ENCODE data around the gene XRCC1. TPM values are rescaled to one million over a fixed set of nuclear protein-coding genes. Genes with fewer than 3 reads are reported as not detected.
"Not testable (repeated sequence)": the region's sequence is repeated elsewhere in the genome, so short reads cannot be mapped to it uniquely, and the experiment has no call there.

XRCC1 gene
- polyA plus RNA-seq, 3 donors = 13.1 to 23.0 (median 19.3) TPM

DNA sequence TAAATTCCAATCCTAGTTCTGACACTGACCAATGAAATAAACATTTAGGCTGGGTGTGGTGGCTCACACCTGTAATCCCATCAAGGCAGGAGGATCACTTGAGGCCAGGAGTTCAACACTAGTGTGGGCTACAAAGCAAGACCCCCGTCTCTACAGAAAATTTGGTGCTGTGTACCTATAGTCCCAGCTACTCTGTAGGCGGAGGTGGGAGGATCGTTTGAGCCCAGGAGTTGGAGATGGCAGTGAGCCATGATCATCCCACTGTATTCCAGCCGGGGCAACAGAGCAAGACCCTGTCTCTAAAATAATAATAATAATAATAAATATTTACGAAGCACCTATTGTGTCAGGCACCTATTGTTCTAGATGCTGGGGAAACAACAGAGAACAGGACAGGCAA is 13.9 kb upstream of the XRCC1 start:
- no peak overlapping the region for H3K27ac ChIP-seq (ENCODE audit: low read depth in 1 of 2, low read length in 2 of 2)
- 100% methylated on average over 1 of the region's 5 CpGs for WGBS (ENCODE audit: insufficient coverage)
- peaks cover 0 to 3% (median 0%) of the 10 kb centered on the region in 3 donors for H3K27me3 Mint-ChIP-seq (ENCODE audit: low read depth in 3 of 3)
- peaks cover 20 to 37% of the 10 kb centered on the region in 2 donors for H3K36me3 ChIP-seq (replicated peaks in 1 of 2; ENCODE audit: control insufficient read depth in 1 of 2, insufficient read depth in 2 of 2, low read length in 2 of 2)
- no peak for DNase-seq
- peaks cover 6 to 8% of the 10 kb centered on the region in 2 donors for H3K4me1 ChIP-seq (ENCODE audit: control insufficient read depth in 1 of 2, insufficient read depth in 2 of 2, low read length in 2 of 2)
- no peaks in the 10 kb centered on the region for H3K9me3 ChIP-seq (replicated peaks in 1 of 2; ENCODE audit: control insufficient read depth in 1 of 2, insufficient read depth in 1 of 2, low read length in 2 of 2)
- H3K4me3 ChIP-seq (replicated peaks in 1 of 3; ENCODE audit: low read depth in 2 of 3, low read length in 3 of 3) = no peak overlapping the region
- H2AFZ ChIP-seq (ENCODE audit: insufficient read depth, low read depth, low read length, poor library complexity, severe bottlenecking) = no peak overlapping the region
- H3K9me3 Mint-ChIP-seq = no peaks in the 10 kb centered on the region
- intact Hi-C loops (cut with micrococcal nuclease) = no loop called here
- no peak overlapping the region for H3K9ac ChIP-seq (ENCODE audit: insufficient read depth, low read length, poor library complexity, severe bottlenecking)
- H3K36me3 Mint-ChIP-seq = peaks cover 47 to 68% of the 10 kb centered on the region in 2 donors
- H3K4me2 ChIP-seq (replicated peaks; ENCODE audit: extremely low read depth, low read length, poor library complexity, severe bottlenecking) = no peak overlapping the region
- H3K79me2 ChIP-seq (ENCODE audit: insufficient read depth, low read length) = peaks cover 6% of the 10 kb centered on the region
- peaks cover 15% of the 10 kb centered on the region for H4K20me1 ChIP-seq (ENCODE audit: insufficient read depth, low read length)
- H3K27me3 ChIP-seq (ENCODE audit: control insufficient read depth in 2 of 2, insufficient read depth in 2 of 2, low read length in 2 of 2) = no peaks in the 10 kb centered on the region
- TF ChIP-seq, protein P1, sequence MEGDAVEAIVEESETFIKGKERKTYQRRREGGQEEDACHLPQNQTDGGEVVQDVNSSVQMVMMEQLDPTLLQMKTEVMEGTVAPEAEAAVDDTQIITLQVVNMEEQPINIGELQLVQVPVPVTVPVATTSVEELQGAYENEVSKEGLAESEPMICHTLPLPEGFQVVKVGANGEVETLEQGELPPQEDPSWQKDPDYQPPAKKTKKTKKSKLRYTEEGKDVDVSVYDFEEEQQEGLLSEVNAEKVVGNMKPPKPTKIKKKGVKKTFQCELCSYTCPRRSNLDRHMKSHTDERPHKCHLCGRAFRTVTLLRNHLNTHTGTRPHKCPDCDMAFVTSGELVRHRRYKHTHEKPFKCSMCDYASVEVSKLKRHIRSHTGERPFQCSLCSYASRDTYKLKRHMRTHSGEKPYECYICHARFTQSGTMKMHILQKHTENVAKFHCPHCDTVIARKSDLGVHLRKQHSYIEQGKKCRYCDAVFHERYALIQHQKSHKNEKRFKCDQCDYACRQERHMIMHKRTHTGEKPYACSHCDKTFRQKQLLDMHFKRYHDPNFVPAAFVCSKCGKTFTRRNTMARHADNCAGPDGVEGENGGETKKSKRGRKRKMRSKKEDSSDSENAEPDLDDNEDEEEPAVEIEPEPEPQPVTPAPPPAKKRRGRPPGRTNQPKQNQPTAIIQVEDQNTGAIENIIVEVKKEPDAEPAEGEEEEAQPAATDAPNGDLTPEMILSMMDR (IDR thresholded peaks at IDR 0.05) = no peak
- peak overlapping the region in 1 of 7 donors; percentile 35 for H3K27ac Mint-ChIP-seq
- H3K4me3 Mint-ChIP-seq = no peak overlapping the region
- peaks cover 12% of the 10 kb centered on the region for H3K4me1 Mint-ChIP-seq

DNA sequence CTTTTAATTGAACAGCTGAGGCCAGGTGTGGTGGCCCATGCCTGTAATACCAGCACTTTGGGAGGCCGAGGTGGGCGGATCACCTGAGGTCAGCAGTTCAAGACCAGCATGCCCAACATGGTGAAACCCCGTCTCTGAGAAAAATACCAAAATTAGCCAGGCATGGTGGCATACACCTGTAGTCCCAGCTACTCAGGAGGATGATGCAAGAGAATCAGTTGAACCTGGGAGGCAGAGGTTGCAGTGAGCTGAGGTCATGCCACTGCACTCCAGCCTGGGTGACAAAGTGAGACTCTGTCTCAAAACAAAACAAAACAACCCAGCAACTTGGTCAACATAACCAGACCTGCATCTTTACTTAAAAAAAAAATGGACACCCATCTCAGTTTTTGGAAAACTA is 11.7 kb upstream of the XRCC1 start:
- H3K27me3 Mint-ChIP-seq (ENCODE audit: low read depth in 3 of 3); H3K27ac ChIP-seq (ENCODE audit: low read depth in 1 of 2, low read length in 2 of 2); H3K9me3 ChIP-seq (replicated peaks in 1 of 2; ENCODE audit: control insufficient read depth in 1 of 2, insufficient read depth in 1 of 2, low read length in 2 of 2); H4K20me1 ChIP-seq (ENCODE audit: insufficient read depth, low read length); H2AFZ ChIP-seq (ENCODE audit: insufficient read depth, low read depth, low read length, poor library complexity, severe bottlenecking); H3K9me3 Mint-ChIP-seq; H3K4me1 ChIP-seq (ENCODE audit: control insufficient read depth in 1 of 2, insufficient read depth in 2 of 2, low read length in 2 of 2); H3K9ac ChIP-seq (ENCODE audit: insufficient read depth, low read length, poor library complexity, severe bottlenecking); H3K4me3 ChIP-seq (replicated peaks in 1 of 3; ENCODE audit: low read depth in 2 of 3, low read length in 3 of 3); intact Hi-C loops (cut with micrococcal nuclease); H3K4me2 ChIP-seq (replicated peaks; ENCODE audit: extremely low read depth, low read length, poor library complexity, severe bottlenecking); H3K27me3 ChIP-seq (ENCODE audit: control insufficient read depth in 2 of 2, insufficient read depth in 2 of 2, low read length in 2 of 2); DNase-seq; H3K79me2 ChIP-seq (ENCODE audit: insufficient read depth, low read length); H3K4me3 Mint-ChIP-seq; H3K27ac Mint-ChIP-seq: not testable (repeated sequence)
- peaks cover 11% of the 10 kb centered on the region for H3K4me1 Mint-ChIP-seq
- H3K36me3 Mint-ChIP-seq = peaks cover 31 to 49% of the 10 kb centered on the region in 2 donors
- 100% methylated on average over 2 of the region's 3 CpGs for WGBS (ENCODE audit: insufficient coverage)
- H3K36me3 ChIP-seq (replicated peaks in 1 of 2; ENCODE audit: control insufficient read depth in 1 of 2, insufficient read depth in 2 of 2, low read length in 2 of 2) = peaks cover 9 to 16% of the 10 kb centered on the region in 2 donors

Data from CD14-positive monocyte (primary cell).